Psoas muscle (tissue), 8 donors: ENCODE data around the gene SPATA13. TPM values are rescaled to one million over a fixed set of nuclear protein-coding genes. Genes with fewer than 3 reads are reported as not detected.

ENCODE experiments used
- ATAC-seq, 4 donors: fragments of 200-7000 bp; cut with Tn5 transposase; one replicate each; pipeline ENCODE4 v1.9.1; 2020; ENCODE audit warnings: moderate library complexity in 3 of 4, mild to moderate bottlenecking in 2 of 4
- DNase-seq, 2 donors: peaks; one replicate each; pipeline ENCODE4 v3.0.0-alpha.2; 2020
- H3K27ac ChIP-seq: fragments of 200-600 bp; one replicate; pipeline ENCODE4 v1.8.0; 2022
- H3K27me3 ChIP-seq, 3 donors: fragments of 200-600 bp in 1 of 3; one replicate each; pipeline versions ENCODE4 v1.6.1 to v1.8.0; 2013 to 2022; ENCODE audit warnings: low read length in 2 of 3, mild to moderate bottlenecking in 2 of 3, moderate library complexity in 1 of 3; ENCODE audit not compliant: insufficient read depth in 3 of 3
- H3K36me3 ChIP-seq, 2 donors: fragments of 200-600 bp in 1 of 2; one replicate each; pipeline versions ENCODE4 v1.6.1 to v1.8.0; 2013 to 2022; ENCODE audit warnings: low read depth in 1 of 2, mild to moderate bottlenecking in 1 of 2, moderate library complexity in 1 of 2; ENCODE audit not compliant: insufficient read depth in 1 of 2
- H3K4me1 ChIP-seq: fragments of 200-600 bp; one replicate; pipeline ENCODE4 v1.8.0; 2022
- H3K4me3 ChIP-seq: fragments of 200-600 bp; one replicate; pipeline ENCODE4 v1.8.0; 2022; ENCODE audit warnings: mild to moderate bottlenecking
- H3K9me3 ChIP-seq: fragments of 200-600 bp; one replicate; pipeline ENCODE4 v1.8.0; 2022
- CTCF ChIP-seq: fragments of 200-600 bp; IDR thresholded peaks from one replicate; pipeline ENCODE4 v1.8.0; 2022; ENCODE audit warnings: antibody characterized with exemption
- WGBS, 3 donors: extraction: QIAGEN DNeasy Blood & Tissue Kit; methylation state at CpG; one replicate each; pipeline versions ENCODE4 v1.1.6 to v1.1.7; 2013; 5-methylcytosine and 5-hydroxymethylcytosine counted together
- intact Hi-C, 2 donors: fragments of 100-400 bp; cut with DNase I; formaldehyde crosslinking; loops; one replicate each; pipeline versions ENCODE4 v1.11.0 to v1.14.2; 2022
- polyA plus RNA-seq, 3 donors: library from polyadenylated mRNA; stranded (reverse); fragments of 200-250 nt; gene quantifications; one replicate each; pipeline ENCODE4 v1.2.3, GENCODE V29; 2013
- total RNA-seq, 4 donors: library from RNA; stranded (reverse); fragmentation: NEBNext Ultra II Directional in 2 of 4; extraction: Animal tissue kit (Norgen Biotek cat#: 25700) in 2 of 4; gene quantifications; one replicate each; pipeline versions ENCODE4 v1.2.1 to v1.2.4, GENCODE V29; 2021 to 2023
- donor health status: healthy with polysubstance abuse.
- donor health status: DM: no; HTN: no; CAD: no; lungs with moderate emphysema.
- donor health status: Bipolar disorder and iron deficiency.
- donor health status: healthy.
- donor health status: DM: yes; HTN: yes; CAD: no.
- donor health status: DM: no; HTN: no; CAD: no.
- donor health status: DM: no; HTN: no; CAD: no.
- donor health status: DM: yes; HTN: yes; CAD: no.

SPATA13 gene
- total and polyA plus RNA-seq, 7 donors = 0.87 to 5.8 (median 2.5) TPM

GRCh38 chr13:24356270-24356669, 195.8 kb downstream of the SPATA13 start:
- Histone ChIP-seq H3K4me1 (no peaks in the 10 kb centered on the region), H3K4me3 (no peak overlapping the region), H3K9me3 (no peaks in the 10 kb centered on the region), H3K27ac (no peak overlapping the region), H3K27me3 (no peaks in the 10 kb centered on the region), H3K36me3 (no peaks in the 10 kb centered on the region)
- intact Hi-C loops = loop anchor here (5.0 to 10.0 kb wide), 2 partner anchors 1421 to 1424 kb away; no protein-coding TSS in a partner anchor
- no peak for TF ChIP-seq CTCF
- 89 to 91% (median 90%) methylated on average over 7 of the region's 7 CpGs for WGBS, 3 donors
- DNase-seq = no peak
- no peak for ATAC-seq

Other genes starting within 250 kb of the SPATA13 start
- 1 to 10 TPM in 2 of 4 donors, under 1 TPM in 2; 0.25 to 3.2 (median 1.7) TPM for gene C1QTNF9, start 148.9 kb downstream of the SPATA13 start, total RNA-seq
- gene C1QTNF9, start 148.9 kb downstream of the SPATA13 start, polyA plus RNA-seq = 1 to 10 TPM; 1.8 to 4.6 (median 3.9) TPM